NCI-H446 treated with DMSO at 0.1 percent for 48 hours (cell line): ENCODE data around the gene SST.
A peak's percentile ranks its signal among the peaks of the same experiment; 100 is the strongest.
"Not testable (repeated sequence)": the region's sequence is repeated elsewhere in the genome, so short reads cannot be mapped to it uniquely, and the experiment has no call there.

Experiments
- DNase-seq: peaks from one replicate; lab custom pipeline; 2025; lab: John Stamatoyannopoulos, UW

Gene SST

DNA sequence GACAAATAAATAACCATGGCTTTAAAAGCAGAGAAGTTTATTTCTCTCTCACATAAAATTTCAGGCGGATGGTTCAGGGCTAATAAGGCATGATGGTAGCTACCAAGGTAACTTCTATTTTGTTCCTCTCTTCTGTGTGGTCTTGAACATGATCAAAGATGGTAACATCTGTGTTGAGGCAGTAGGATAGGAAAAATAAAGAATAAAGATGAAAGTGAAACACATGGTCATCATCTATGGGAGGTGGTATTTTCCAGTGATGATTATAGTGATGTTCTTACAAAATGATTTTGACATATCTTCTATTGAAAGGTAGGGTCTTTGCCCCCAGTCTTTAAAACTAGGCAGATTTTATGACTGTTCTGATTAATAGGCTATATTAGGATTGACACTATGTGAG lies 14.2 kb upstream of the SST start:
- no peak for DNase-seq

DNA sequence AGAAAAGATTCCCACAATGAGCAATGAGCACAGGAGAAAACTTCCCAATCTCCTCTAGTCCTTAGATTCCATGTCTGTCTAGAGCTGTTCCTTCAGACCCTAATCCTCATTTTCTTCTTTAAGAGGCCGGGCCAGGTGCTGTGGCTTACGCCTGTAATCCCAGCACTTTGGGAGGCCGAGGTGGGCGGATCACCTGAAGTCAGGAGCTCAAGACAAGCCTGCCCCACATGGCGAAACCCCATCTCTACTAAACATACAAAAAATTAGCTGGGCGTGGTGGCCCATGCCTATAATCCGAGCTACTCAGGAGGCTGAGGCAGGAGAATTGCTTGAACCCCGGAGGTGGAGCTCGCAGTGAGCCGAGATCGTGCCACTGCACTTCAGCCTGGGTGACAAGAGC lies 11.6 kb upstream of the SST start:
- not testable (repeated sequence) for DNase-seq

DNA sequence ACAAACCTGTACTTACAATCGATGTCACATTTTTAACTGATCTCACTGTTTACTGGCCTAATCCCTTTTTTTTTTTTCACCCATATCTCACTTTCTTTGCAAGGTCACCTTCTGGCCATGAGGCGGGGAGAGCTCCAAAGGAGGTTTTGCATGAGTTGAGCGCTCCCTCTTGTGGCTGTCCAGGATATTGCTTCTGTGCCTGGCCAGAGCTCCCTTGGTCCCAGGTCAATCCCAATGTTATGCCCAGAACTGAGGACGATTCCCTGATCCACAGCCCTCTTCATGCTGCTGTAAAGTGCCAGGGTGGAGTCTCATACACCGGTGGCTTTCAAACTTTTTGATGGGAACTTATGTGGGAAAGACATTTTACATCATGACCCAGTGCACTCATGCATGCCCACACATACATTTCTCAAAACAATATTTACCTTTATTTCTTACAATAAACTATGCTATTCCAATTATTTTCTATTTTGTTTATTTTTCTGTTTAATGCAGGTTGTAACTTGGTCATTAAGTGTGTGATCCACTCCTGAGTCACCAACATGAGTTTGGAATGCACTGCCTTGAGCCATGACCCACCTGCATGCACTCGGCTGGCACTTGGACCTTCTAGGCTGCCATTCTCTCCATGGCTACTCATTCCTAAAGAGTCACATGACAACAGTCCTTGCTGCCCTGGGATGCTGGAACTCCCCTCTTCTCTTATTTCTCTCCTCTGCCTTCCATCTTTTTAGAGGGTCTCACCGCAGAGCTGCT lies 9.6 kb upstream of the SST start:
- DNase-seq = peak; percentile 25

DNA sequence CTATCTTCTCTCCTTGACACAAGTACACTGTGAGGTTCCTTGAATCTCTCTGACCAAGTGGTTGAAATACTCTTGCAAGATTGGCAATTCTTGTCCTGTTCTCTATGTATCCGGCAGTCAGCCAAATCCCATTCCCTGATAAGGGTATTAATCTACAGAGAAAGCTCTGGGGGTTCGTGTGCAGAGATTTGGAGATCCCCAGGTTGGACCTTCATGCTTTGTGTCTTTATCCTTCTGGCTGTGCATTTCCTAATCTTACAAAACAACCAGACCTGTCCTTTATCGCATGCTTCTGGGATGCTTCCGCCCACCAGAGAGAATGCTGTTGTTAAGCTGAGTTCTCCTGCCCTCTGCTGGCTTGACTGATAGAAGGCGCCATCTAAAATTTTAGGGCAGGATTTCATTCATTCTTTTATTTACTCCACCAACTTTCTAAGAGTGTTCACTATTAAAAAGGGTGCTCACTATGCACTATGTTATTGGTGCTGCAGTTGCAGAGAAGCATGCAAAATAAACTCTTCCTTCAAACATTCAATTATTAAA lies 8.6 kb upstream of the SST start:
- no peak for DNase-seq

DNA sequence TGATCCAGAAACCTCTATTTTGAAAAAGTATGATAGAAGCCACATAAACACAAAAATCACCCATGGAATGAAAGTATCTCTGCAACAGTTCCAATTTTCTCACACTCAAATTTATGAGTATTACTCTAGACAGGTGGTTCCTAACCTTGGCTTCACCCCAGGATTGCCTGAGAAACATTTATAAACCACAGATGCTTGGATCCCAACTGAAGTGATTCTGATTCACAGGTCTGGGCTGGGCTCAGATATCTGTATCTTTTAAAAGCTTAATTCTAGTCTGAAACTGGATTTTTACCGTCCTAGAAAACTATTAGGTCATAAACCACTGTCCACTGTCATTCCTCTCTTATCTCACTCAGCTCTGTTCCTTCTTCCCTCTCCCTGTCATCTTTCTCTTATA lies 7.4 kb upstream of the SST start:
- DNase-seq = no peak

DNA sequence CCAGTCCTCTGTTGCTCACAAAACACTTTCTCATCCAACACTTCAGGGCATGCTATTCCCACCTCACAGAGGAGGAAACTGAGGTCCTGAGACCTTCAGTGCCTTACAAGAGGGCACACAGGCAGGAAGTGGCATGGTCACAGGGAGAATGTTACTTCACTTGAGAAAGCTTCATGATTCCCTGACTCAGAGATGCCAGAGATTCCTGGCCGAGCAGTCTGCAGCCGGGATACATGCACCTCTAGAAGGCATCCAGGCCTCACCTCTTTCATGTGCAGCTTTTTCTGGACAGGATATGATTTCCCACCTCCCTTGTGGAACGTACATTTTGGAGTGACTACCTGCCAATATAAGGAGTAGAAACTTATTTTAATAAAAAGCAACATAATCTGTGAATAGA lies 2.8 kb upstream of the SST start:
- no peak for DNase-seq

DNA sequence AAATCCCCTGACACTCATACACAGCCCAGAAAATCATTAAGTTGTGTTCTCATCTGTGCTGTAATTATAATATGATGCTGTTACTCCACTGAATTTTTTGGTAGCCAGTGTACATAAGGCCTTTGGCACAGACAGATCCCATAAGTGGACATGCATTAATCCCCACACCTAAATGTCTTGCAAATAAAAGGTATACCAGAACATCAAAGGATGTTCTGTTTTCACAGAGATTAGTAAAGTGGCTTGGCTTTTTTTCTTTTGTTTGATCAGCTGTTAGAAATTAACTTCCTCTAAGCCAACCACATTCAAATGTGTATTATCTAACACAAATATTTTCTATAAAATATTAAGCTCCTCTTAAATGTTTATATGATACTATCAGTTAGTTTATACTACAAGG lies 2.7 kb downstream of the SST start:
- DNase-seq = no peak

DNA sequence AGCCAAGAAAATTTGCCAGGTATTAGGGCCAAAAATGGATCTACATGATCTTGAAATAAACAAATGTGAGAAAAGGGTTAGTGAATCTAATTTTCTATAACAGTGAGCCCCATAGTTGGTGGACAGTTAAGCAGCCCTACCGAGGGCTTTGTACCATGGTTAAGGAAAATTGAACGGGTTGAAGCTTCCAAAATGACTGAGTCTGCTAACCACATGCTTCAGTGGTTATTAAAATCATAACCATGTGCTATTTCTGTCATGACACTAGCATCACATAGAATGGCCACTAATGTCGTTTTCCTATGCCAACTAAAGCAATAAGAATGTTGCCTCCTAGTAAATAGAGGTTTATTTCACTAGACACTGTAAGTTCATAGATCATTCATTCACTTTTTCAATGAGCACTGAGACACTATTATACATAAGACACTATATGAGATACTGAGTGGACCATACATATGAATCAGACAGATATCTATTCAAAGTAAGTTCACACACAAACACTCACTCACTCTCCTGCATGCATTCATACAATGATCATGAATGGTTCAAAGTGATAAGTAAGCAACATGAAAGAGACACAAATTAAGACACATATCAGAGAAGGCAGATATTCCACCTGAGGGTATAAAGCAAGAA lies 4.3 kb downstream of the SST start:
- DNase-seq = no peak

DNA sequence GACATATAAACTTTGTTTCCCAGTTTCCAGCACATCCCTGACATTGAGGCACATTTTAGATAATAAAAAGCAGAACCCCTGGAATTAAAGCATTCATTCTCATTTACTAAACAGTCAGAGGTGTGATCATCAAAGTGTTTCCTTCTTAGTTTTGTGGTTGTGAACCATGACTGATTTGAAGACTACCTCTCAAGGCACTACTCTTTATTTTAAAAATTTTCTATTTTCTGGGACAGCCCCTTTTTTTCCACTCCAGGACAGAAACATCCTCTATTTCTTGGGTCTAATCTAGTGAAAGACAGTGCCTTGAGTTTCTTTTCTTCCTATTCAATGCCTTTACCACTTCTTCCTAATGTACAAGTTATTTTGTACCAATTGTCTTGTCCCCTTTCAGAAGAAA lies 5.2 kb downstream of the SST start:
- no peak for DNase-seq

DNA sequence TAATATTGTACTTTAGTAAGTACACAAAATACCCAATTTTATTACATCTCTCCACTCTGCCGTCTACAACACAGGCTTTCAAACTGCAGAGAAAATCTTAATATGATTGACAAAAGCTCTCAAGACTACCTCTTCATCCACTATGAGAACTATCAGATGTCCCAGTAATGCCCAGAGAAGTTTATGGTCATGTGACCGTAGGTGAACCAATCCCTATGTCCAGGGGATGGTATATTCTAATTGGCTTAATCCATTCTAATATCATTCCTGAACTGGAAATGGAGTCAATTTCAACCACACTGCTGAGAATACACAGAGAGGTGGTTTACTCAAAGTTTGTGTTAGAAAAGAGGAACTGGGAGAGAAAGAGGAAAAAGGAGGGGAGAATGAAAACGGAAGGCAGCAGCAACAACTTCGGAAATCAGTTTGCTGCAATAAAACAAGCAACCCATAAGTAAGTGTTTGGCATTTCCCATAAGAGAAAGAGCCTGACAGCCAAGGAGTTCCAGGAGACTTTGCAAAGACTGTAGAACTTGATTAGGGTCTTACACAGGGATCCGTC lies 7.3 kb downstream of the SST start:
- no peak for DNase-seq

DNA sequence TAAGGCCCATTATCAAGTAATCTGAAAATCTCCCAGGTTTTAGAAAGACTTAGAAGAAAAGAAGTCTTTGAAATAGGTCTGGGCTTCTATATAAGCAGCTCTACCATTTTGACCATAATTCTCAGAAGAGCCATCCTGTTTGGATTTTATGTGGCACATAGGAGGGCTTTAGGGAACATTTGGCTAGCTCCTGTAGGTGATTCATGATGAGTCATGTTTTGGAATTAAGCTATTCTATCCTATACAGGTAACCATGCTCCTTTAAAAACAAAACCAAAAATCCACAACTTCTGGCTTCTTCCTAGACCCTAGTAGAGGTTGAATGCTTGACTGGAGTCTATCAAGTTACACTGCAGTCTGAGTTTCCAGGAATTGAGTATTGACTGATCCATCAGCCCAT lies 8.9 kb downstream of the SST start:
- no peak for DNase-seq

DNA sequence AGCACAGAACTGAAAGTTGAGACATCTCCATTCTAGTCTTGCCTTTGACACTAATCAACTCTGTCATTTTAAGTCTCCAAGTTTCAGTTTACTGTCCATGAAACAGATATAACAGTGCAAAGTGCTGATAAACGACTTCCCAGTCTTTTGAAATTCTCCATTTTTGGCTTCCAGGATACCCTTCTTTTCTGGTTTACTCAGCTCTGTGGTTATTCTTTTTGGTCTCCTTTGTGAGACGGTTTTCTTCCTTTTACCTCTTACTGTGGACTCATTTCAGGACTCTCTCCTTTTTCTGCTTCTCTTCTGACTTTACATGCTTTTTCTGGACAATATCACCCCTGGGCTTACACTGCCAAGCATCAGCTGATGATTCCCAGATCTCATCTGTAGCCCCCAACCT lies 18.9 kb downstream of the SST start:
- DNase-seq = no peak

DNA sequence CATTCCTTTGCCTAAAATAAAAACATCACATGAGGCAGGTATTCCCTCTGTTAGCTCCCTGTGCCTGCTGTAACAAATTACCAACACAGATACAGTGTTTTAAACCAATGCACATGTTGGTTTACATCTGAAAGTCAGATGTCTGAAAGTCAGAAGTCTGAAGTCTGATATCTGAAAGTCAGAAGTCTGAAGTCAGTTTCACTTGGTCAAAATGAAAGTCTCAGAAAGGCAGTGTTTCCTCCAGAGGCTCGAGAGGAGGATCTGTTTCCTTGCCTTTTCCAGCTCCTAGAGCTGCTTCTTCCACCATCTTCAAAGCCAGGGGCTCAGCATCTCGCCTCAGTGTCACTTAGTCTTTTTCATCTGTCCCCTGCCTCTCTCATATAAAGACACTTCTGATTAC lies 22.0 kb downstream of the SST start:
- DNase-seq = no peak

DNA sequence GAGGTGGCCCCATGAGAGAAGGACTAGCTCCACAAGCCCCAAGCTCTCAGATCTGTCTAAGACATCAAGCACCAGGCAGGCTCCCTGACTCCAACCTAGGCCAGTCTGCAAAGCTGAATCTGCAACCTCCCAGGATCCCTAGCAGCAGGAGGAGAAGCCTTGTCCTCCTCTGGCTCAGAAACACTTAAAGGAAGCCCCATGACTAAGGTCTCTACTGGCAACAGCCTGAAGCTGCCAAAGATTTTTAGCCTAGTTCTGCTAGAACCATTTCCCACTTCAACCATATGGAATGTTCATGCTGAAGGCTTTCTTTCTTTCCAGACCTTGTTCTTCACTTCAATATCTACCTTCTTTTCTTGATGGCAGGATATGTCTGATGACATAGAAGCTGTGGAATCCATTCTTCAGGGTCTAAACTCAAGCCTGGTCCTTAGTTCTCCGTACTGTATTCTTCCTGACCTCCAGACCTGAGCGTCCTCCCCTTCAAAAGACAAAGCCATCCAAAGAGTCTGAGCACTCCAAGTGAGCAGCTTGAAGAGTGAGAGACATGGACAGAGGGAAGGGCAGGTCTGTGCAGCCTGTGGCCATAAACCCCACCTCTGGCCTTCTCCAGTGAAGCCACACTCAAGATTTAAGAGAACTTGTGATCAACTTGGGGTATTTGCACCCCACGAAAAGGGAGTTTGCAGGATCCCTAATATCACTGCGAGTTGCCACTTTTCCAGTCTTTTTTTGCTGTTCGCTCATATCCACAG lies 23.1 kb downstream of the SST start:
- no peak for DNase-seq

DNA sequence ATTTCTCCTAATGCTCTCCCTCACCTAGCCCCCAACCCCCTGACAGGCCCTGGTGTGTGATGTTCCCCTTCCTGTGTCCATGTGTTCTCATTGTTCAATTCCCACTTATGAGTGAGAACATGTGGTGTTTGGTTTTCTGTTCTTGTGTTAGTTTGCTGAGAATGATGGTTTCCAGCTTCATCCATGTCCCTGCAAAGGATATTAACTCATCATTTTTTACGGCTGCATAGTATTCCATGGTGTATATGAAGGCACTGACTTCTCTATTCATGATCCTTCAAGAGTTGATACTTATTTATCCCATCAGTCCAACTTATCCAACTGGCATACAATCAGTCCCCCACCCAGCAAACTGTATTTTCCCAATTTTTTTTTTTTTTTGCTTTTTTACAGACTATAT lies 24.8 kb downstream of the SST start:
- not testable (repeated sequence) for DNase-seq

DNA sequence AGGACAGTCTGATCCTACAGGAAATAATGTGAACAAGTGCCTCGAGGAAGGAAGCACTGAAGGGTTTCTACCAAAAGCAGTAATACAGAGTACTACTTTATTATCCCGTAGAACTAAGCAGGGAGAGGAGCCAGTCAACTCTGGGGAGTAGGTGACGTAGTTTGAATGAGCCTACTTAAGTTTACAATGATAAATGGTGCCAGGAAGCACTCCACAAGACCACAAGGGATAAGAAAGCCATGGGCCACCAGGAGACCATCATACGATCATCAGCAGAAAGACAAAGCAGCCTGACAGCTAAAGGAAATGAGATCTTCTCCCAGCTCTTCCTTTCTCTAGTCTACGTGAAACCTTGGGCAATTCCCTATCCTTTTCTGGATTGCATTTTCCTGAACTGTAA lies 27.3 kb downstream of the SST start:
- no peak for DNase-seq

DNA sequence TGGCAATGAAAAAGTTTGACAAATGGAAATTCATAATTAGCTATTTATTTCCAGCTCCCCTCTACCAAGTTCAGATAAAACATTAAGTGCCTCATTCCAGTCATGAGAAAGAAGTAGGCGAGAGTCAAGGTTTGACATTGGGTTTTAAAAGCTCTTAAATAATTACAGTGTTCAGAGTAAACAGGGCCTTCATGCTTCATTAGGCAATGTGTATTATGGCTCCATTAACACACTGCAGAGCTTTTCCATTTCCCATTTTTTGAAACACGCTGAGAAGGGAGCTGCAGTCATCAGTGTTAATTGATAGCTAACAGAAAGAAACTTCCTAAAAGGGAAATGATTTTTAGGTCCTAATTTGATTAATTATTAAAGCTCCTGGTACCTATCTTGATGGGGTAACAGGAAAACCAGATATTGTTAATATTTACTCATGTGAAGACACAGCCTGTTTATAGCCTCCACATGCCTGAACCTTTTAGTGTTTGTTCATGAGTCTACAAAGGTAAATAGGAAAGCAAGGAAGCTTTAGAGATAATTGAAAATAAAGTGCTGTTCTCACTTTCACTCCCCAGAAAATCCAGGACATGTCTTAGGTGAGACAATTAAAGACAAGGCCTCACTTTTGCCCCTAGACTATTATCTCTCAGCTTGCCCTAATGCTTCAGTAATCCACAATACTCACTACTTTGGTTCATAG lies 28.7 kb downstream of the SST start:
- no peak for DNase-seq

DNA sequence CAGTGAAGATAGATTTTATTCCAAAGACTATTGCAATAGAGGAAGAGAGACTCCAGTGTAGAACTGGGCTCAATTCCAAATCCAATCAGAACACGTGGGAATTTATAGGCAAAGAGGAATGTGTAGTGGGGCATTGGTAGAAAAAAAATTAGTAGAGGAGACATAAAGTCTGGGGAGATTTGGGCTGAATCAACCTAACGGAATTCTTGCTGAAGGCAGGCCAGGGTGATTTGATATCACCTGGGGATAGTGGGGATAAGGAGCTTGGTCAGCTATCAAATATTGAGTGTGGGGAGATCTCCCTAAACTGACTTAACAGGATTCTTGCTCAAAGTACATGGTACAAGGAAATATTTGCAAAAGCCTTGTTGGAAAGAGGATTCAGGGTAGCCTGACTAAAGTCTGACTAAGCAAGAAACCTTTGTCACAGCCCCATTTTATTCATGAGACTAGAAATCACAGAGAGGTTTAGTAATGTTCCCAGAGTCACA lies 29.6 kb downstream of the SST start:
- no peak for DNase-seq

DNA sequence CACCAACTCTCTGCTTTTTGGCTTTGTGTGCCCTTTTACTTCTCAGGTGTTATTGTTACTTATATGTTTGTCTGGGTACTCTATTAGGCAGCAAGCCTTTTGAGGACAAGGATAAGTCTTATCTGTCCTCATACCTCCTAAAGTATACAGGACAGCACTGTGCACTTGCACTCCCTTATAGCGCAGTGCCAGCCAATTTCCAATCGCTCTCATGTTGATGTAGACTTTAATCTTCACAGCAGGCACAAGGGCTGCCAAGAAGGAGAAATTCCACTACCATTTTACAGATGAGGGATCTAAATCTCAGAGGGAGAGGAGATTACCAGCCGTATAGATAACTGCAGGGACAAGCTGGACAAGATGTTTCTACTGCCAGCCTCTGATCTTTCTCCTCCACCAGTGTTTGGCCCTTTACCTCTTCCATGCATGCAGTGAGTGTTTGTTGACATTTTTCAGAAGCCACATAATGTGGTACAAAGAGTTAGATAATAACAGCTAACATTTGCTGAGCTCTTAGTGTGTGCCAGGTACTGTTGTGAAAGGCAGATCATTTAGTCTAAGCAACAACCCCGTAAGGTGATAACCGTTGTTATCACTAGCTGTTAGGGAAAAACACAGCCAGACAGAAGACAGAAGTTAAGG lies 30.1 kb downstream of the SST start:
- DNase-seq = no peak

DNA sequence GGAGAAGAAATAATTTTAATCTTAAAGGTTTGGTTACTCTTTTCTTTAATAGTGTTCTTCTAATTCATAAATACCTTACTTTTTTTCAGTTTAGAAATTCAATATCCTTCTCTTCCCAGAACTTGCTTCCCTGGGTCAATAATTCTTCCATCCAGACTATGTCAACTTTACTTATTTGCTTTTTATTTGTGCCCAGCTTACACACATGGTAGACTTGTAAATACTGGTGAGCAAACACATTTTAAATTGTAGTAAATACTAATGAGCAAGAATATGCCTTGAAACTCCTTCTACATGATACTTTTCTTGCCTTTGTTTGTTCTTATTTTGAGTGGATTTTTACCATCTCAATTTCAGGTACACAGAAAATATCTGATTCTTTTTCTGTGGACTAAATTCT lies 33.7 kb downstream of the SST start:
- DNase-seq = no peak

DNA sequence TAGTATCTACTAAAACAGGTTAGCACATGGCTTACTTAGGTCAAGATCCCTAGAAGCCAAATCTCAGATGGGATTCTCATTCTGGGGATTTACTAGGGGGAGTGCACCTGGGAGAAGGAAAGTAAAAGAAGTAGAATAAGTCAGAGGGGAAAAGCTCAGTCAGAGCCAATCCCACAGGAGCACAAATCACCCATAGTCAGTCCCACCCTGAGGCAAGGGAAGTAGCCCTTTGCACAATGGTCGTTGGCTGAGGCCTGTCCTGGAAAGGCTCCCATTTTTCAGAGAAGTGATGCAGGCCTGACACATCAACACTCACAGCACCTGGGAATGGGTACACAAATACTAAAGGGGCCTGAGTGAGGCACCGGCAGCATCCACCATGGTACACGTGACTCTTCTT lies 39.8 kb downstream of the SST start:
- no peak for DNase-seq
